SK-N-SH (cell line): ENCODE data around the gene ZFAND6. TPM values are rescaled to one million over a fixed set of nuclear protein-coding genes. Genes with fewer than 3 reads are reported as not detected.

Experiments used
- CTCF ChIA-PET: fragments of 300-600, 350-600 bp; formaldehyde crosslinking; extraction: SDS; loops from one replicate; lab custom pipeline; 2021; lab: Yijun Ruan, JAX
- POLR2A ChIA-PET: fragments of 350-600 bp; sonication (Branson Sonifier 250); formaldehyde crosslinking; extraction: SDS; loops from one replicate; lab custom pipeline; 2020; ENCODE audit warnings: antibody characterized with exemption, inconsistent platforms; lab: Yijun Ruan, JAX
- DNase-seq: peaks from one replicate; pipeline ENCODE4 v3.0.0; 2012
- H2AFZ ChIP-seq: fragments of 200-600 bp; sonication (generic); 2 replicates; pipeline ENCODE4 v1.8.1; 2016; ENCODE audit warnings: antibody characterized with exemption, mild to moderate bottlenecking, low read depth
- H3F3A ChIP-seq: fragments of 200-600 bp; sonication (generic); replicated peaks from 2 replicates; pipeline ENCODE3; 2016; ENCODE audit warnings: antibody characterized with exemption, mild to moderate bottlenecking; ENCODE audit not compliant: insufficient read depth
- H3K27ac ChIP-seq, 2 experiments: fragments of 200-500 bp in 1 of 2; fragments of 200-600 bp in 1 of 2; sonication (Bioruptor generic) in 1 of 2; sonication (generic), shearing (Covaris generic) in 1 of 2; 2 replicates each; pipeline versions ENCODE4 v1.5.1 to v1.6.1; 2014 to 2016; ENCODE audit warnings: low read depth in 2 of 2, inconsistent platforms in 1 of 2, low read length in 1 of 2, mild to moderate bottlenecking in 1 of 2, mixed read lengths in 1 of 2
- H3K27me3 ChIP-seq: fragments of 200-600 bp; sonication (generic), shearing (Covaris generic); 2 replicates; pipeline ENCODE4 v1.6.1; 2016; ENCODE audit warnings: mixed run types; ENCODE audit not compliant: insufficient read depth
- H3K36me3 ChIP-seq, 2 experiments: fragments of 200-500 bp in 1 of 2; fragments of 200-600 bp in 1 of 2; sonication (Bioruptor generic) in 1 of 2; sonication (generic) in 1 of 2; replicated peaks in 1 of 2; 2 replicates each; pipeline versions ENCODE3 to v1.5.1; 2014 to 2016; ENCODE audit warnings: low read length in 1 of 2, mild to moderate bottlenecking in 1 of 2; ENCODE audit not compliant: insufficient read depth in 2 of 2, control insufficient read depth in 1 of 2
- H3K4me1 ChIP-seq, 2 experiments: fragments of 200-500 bp in 1 of 2; fragments of 200-600 bp in 1 of 2; sonication (Bioruptor generic) in 1 of 2; sonication (generic), shearing (Covaris generic) in 1 of 2; 2 replicates each; pipeline versions ENCODE4 v1.5.1 to v1.6.1; 2014 to 2016; ENCODE audit warnings: low read depth in 1 of 2, low read length in 1 of 2, mixed run types in 1 of 2; ENCODE audit not compliant: insufficient read depth in 2 of 2, control insufficient read depth in 1 of 2
- H3K4me2 ChIP-seq: fragments of 200-600 bp; sonication (generic), shearing (Covaris generic); 2 replicates; pipeline ENCODE4 v1.6.1; 2017; ENCODE audit warnings: mixed run types
- H3K4me3 ChIP-seq, 2 experiments: fragments of 200-500 bp in 1 of 2; fragments of 200-600 bp in 1 of 2; sonication (Bioruptor generic) in 1 of 2; sonication (generic), shearing (Covaris generic) in 1 of 2; 2 replicates each; pipeline versions ENCODE4 v1.5.1 to v1.8.1; 2014 to 2016; ENCODE audit warnings: low read depth in 2 of 2, inconsistent platforms in 1 of 2, low read length in 1 of 2, mild to moderate bottlenecking in 1 of 2, mixed read lengths in 1 of 2, moderate library complexity in 1 of 2
- H3K79me2 ChIP-seq: fragments of 200-600 bp; sonication (generic); 2 replicates; pipeline ENCODE4 v1.8.1; 2017; ENCODE audit warnings: mild to moderate bottlenecking; ENCODE audit not compliant: insufficient read depth
- H3K9ac ChIP-seq: fragments of 200-600 bp; sonication (generic); 2 replicates; pipeline ENCODE4 v1.6.1; 2017; ENCODE audit warnings: mixed run types
- H3K9me2 ChIP-seq: fragments of 200-600 bp; sonication (generic); 2 replicates; pipeline ENCODE4 v1.6.1; 2017; ENCODE audit warnings: mixed run types
- H3K9me3 ChIP-seq: fragments of 200-600 bp; sonication (generic); 2 replicates; pipeline ENCODE4 v1.6.1; 2017; ENCODE audit warnings: mixed run types, mild to moderate bottlenecking, moderate library complexity
- H4K20me1 ChIP-seq: fragments of 200-600 bp; sonication (generic); 2 replicates; pipeline ENCODE4 v1.6.1; 2017; ENCODE audit warnings: mild to moderate bottlenecking, mixed run types; ENCODE audit not compliant: insufficient read depth
- CHD2 ChIP-seq: fragments of 150-350 bp; IDR thresholded peaks from 2 replicates; pipeline ENCODE4 v1.6.1; 2018; ENCODE audit warnings: low read length; ENCODE audit not compliant: partially characterized antibody
- EP300 ChIP-seq, 2 experiments: IDR thresholded peaks; 2 replicates each; pipeline versions ENCODE4 v1.4.0 to v1.6.1; 2012; ENCODE audit warnings: borderline replicate concordance in 1 of 2, low read depth in 1 of 2, low read length in 1 of 2
- FOSL2 ChIP-seq: IDR thresholded peaks from 2 replicates; pipeline ENCODE4 v1.4.0; 2012; ENCODE audit warnings: low read depth, mild to moderate bottlenecking, moderate library complexity, borderline replicate concordance
- FOXM1 ChIP-seq: IDR thresholded peaks from 2 replicates; pipeline ENCODE4 v1.4.0; 2012; ENCODE audit warnings: low read depth, mild to moderate bottlenecking
- GABPA ChIP-seq: IDR thresholded peaks from 2 replicates; pipeline ENCODE4 v1.4.0; 2012; ENCODE audit warnings: low read depth, mild to moderate bottlenecking
- MAX ChIP-seq: IDR thresholded peaks from 2 replicates; pipeline ENCODE4 v1.4.0; 2012; ENCODE audit warnings: low read depth
- MEF2A ChIP-seq: IDR thresholded peaks from 2 replicates; pipeline ENCODE4 v1.4.0; 2012; ENCODE audit warnings: low read depth, borderline replicate concordance
- MXI1 ChIP-seq: IDR thresholded peaks from 2 replicates; pipeline ENCODE4 v1.6.1; 2012; ENCODE audit warnings: mild to moderate bottlenecking, low read depth, low read length, improper control_type of control experiment
- NFIC ChIP-seq: IDR thresholded peaks from 2 replicates; pipeline ENCODE4 v1.4.0; 2012; ENCODE audit warnings: borderline replicate concordance
- POLR2AphosphoS5 ChIP-seq: IDR thresholded peaks from 2 replicates; pipeline ENCODE4 v1.6.1; 2012; ENCODE audit warnings: low read depth, low read length
- RAD21 ChIP-seq: IDR thresholded peaks from 2 replicates; pipeline ENCODE4 v1.6.1; 2012; ENCODE audit warnings: mild to moderate bottlenecking, low read length
- RCOR1 ChIP-seq: fragments of 150-350 bp; IDR thresholded peaks from 2 replicates; pipeline ENCODE4 v1.6.1; 2017; ENCODE audit warnings: antibody characterized with exemption, low read length
- RFX5 ChIP-seq: IDR thresholded peaks from 2 replicates; pipeline ENCODE4 v1.6.1; 2012; ENCODE audit warnings: mild to moderate bottlenecking, improper control_type of control experiment, low read length
- TAF1 ChIP-seq: IDR thresholded peaks from 2 replicates; pipeline ENCODE4 v1.6.1; 2012; ENCODE audit warnings: low read depth, mild to moderate bottlenecking, low read length, moderate library complexity, borderline replicate concordance
- TCF12 ChIP-seq: IDR thresholded peaks from 2 replicates; pipeline ENCODE4 v1.4.0; 2012
- TEAD4 ChIP-seq: IDR thresholded peaks from 2 replicates; pipeline ENCODE4 v1.4.0; 2012; ENCODE audit warnings: mild to moderate bottlenecking, borderline replicate concordance; ENCODE audit not compliant: insufficient read depth
- USF1 ChIP-seq: IDR thresholded peaks from 2 replicates; pipeline ENCODE4 v1.4.0; 2012; ENCODE audit warnings: low read depth, borderline replicate concordance
- ZBTB33 ChIP-seq: IDR thresholded peaks from 2 replicates; pipeline ENCODE4 v1.4.0; 2012; ENCODE audit warnings: low read depth, borderline replicate concordance
- WGBS: methylation state at CpG from one replicate; pipeline ENCODE4 v1.1.6; 2017; ENCODE audit warnings: low lambda C conversion rate; 5-methylcytosine and 5-hydroxymethylcytosine counted together
- polyA plus RNA-seq, 3 experiments: library from polyadenylated mRNA; depleted of rRNA; stranded (reverse); fragments of >200 nt; gene quantifications; 2 replicates each; pipeline ENCODE4 v1.2.3, GENCODE V29; 2012
- TF ChIP-seq, protein P1 (sequence below): IDR thresholded peaks from 2 replicates; pipeline ENCODE4 v1.6.1; 2012; ENCODE audit warnings: mild to moderate bottlenecking, low read depth, low read length, moderate library complexity
- TF ChIP-seq, protein P2 (sequence below): fragments of 200-600 bp; sonication (generic); IDR thresholded peaks from 2 replicates; pipeline ENCODE4 v1.6.1; 2017; ENCODE audit warnings: antibody characterized with exemption, mild to moderate bottlenecking, moderate library complexity

Gene ZFAND6
- polyA plus RNA-seq, 1 of the 3 experiments (the other 2 are of a cell fraction) = 90.1 TPM

DNA sequence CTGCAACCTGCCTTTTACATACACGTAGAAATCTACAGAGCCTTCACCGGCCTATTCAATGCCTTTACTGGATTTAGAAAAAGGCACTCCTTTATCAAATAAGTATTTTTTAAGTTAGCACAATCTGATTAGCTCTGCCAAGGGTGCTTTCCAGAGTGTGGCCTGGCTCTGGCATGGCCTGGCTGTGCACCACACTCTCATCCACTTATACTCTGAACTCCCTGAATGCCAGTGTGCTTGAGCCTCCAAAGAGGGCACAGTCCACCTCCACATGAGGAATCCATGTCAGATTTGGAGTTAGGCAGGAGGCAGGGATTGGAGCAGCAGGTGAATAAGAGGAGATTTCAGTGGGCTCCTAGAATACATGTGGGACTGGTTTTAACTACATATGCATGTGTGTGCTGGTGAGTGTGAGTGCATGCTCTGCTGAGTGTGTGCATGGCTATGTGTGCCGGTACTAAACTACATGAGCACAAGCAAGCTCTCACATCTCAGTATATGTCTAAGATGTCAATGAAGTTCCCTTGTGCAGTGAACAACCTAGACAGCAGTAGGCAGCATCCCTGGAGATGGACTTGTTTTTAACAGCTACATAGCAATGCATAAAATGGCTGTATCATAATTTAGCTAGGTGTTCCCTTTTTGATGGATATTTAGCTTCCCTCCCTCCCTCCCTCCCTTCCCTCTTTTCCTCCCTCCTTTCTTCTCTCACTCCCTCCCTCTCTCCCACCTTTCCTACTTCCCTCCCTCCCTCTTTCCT, 17.8 kb upstream of the ZFAND6 start:
- no peak overlapping the region for H3K4me2 ChIP-seq
- H4K20me1 ChIP-seq = no peaks in the 10 kb centered on the region
- ChIA-PET CTCF (interaction anchor here (0.5 to 1.2 kb wide), 2 partner anchors 9 to 591 kb away, joined by 3 to 5 read pairs; no protein-coding TSS in a partner anchor), POLR2A (no interaction called here)
- no peaks in the 10 kb centered on the region for H3K79me2 ChIP-seq
- no peaks in the 10 kb centered on the region for H3F3A ChIP-seq
- H3K36me3 ChIP-seq = no peaks in the 10 kb centered on the region
- TF ChIP-seq POLR2AphosphoS5 (no peak), CHD2 (no peak), TCF12 (no peak), RAD21 (no peak), EP300 (IDR thresholded peaks at IDR 0.05; ENCODE audit: borderline replicate concordance in 1 of 2, low read depth in 1 of 2, low read length in 1 of 2) (no peak), MEF2A (no peak), RCOR1 (no peak), TAF1 (no peak), USF1 (no peak), MXI1 (no peak), TEAD4 (no peak), MAX (no peak)
- TF ChIP-seq, protein P1, sequence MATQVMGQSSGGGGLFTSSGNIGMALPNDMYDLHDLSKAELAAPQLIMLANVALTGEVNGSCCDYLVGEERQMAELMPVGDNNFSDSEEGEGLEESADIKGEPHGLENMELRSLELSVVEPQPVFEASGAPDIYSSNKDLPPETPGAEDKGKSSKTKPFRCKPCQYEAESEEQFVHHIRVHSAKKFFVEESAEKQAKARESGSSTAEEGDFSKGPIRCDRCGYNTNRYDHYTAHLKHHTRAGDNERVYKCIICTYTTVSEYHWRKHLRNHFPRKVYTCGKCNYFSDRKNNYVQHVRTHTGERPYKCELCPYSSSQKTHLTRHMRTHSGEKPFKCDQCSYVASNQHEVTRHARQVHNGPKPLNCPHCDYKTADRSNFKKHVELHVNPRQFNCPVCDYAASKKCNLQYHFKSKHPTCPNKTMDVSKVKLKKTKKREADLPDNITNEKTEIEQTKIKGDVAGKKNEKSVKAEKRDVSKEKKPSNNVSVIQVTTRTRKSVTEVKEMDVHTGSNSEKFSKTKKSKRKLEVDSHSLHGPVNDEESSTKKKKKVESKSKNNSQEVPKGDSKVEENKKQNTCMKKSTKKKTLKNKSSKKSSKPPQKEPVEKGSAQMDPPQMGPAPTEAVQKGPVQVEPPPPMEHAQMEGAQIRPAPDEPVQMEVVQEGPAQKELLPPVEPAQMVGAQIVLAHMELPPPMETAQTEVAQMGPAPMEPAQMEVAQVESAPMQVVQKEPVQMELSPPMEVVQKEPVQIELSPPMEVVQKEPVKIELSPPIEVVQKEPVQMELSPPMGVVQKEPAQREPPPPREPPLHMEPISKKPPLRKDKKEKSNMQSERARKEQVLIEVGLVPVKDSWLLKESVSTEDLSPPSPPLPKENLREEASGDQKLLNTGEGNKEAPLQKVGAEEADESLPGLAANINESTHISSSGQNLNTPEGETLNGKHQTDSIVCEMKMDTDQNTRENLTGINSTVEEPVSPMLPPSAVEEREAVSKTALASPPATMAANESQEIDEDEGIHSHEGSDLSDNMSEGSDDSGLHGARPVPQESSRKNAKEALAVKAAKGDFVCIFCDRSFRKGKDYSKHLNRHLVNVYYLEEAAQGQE = no peak
- no peak for DNase-seq
- peaks cover 0 to 2% of the 10 kb centered on the region in 2 experiments; a peak in 1 of 4 replicates for H3K4me1 ChIP-seq
- no peaks in the 10 kb centered on the region for H3K9me2 ChIP-seq
- H3K9ac ChIP-seq = no peak overlapping the region
- no peak overlapping the region for H3K4me3 ChIP-seq
- H2AFZ ChIP-seq = no peak overlapping the region
- H3K27ac ChIP-seq = no peak overlapping the region
- no peaks in the 10 kb centered on the region for H3K27me3 ChIP-seq
- WGBS = 83% methylated on average over 3 of the region's 3 CpGs
- H3K9me3 ChIP-seq = no peaks in the 10 kb centered on the region

DNA sequence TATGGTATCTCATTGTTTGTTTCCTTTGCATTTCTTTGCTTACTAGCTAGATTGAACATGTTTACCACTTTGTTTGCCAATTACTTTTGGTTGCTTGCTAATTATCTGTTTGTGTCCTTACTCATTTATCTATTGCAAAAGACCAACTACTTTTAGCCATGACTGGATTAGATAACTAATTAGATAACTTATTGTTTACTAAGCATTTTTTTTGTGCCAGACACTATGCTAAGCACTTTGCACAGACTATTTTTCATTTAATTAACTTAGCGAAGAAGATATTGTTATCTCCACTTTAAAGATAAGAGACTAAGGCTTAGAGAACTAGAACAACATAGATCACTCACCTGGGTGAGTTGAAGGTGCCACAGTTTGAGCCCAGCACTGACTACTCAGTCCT, 16.9 kb upstream of the ZFAND6 start:
- Histone ChIP-seq H3K9me2 (no peaks in the 10 kb centered on the region), H3K36me3 (no peaks in the 10 kb centered on the region), H3K27me3 (no peaks in the 10 kb centered on the region), H3K79me2 (no peaks in the 10 kb centered on the region), H4K20me1 (no peaks in the 10 kb centered on the region), H2AFZ (no peak overlapping the region), H3K4me2 (no peak overlapping the region), H3K9me3 (no peaks in the 10 kb centered on the region), H3F3A (no peaks in the 10 kb centered on the region), H3K4me3 (no peak overlapping the region), H3K9ac (no peak overlapping the region)
- POLR2A ChIA-PET = no interaction called here
- DNase-seq = no peak
- 43% methylated on average over 1 of the region's 1 CpG for WGBS
- CTCF ChIA-PET = interaction anchor here (0.5 to 1.2 kb wide), 2 partner anchors 8 to 592 kb away, joined by 3 to 5 read pairs; no protein-coding TSS in a partner anchor
- TF ChIP-seq GABPA (no peak), ZBTB33 (no peak), FOSL2 (no peak), TCF12 (no peak), RFX5 (no peak), NFIC (no peak), FOXM1 (no peak)
- TF ChIP-seq, protein P2, sequence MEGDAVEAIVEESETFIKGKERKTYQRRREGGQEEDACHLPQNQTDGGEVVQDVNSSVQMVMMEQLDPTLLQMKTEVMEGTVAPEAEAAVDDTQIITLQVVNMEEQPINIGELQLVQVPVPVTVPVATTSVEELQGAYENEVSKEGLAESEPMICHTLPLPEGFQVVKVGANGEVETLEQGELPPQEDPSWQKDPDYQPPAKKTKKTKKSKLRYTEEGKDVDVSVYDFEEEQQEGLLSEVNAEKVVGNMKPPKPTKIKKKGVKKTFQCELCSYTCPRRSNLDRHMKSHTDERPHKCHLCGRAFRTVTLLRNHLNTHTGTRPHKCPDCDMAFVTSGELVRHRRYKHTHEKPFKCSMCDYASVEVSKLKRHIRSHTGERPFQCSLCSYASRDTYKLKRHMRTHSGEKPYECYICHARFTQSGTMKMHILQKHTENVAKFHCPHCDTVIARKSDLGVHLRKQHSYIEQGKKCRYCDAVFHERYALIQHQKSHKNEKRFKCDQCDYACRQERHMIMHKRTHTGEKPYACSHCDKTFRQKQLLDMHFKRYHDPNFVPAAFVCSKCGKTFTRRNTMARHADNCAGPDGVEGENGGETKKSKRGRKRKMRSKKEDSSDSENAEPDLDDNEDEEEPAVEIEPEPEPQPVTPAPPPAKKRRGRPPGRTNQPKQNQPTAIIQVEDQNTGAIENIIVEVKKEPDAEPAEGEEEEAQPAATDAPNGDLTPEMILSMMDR = no peak
- TF ChIP-seq, all 33 proteins: peak for 0
- Histone ChIP-seq H3K27ac (no peak overlapping the region), H3K4me1 (peaks cover 0 to 2% of the 10 kb centered on the region in 2 experiments; a peak in 1 of 4 replicates)
